Renal cortex interstitium (tissue), 15 donors: ENCODE results near the gene TCF3. TPM values are rescaled to one million over a fixed set of nuclear protein-coding genes. Genes with fewer than 3 reads are reported as not detected.
A peak's percentile ranks its signal among the peaks of the same experiment; 100 is the strongest.
"Not testable (repeated sequence)": the region's sequence is repeated elsewhere in the genome, so short reads cannot be mapped to it uniquely, and the experiment has no call there.

Experiments
- DNase-seq, 11 donors: peaks; one replicate each; pipeline ENCODE4 v3.0.0-alpha.2; 2013; ENCODE audit warnings: low read depth in 9 of 11, low spot score in 4 of 11; ENCODE audit errors: extremely low read depth in 1 of 11
- long read RNA-seq, 16 experiments: transcript quantifications; one replicate each; lab custom pipeline, GENCODE V29; 2026
- polyA plus RNA-seq, 3 donors: library from polyadenylated mRNA; unstranded; fragments of 120-200 nt; gene quantifications; one replicate each; pipeline ENCODE4 v1.2.1, GENCODE V29; 2013; ENCODE audit not compliant: insufficient read length in 3 of 3

The TCF3 gene
- polyA plus RNA-seq: 100 to 1,000 TPM in 2 of 3 donors, 10 to 100 TPM in 1; 90.7 to 131 (median 105) TPM
- long read RNA-seq, donor 1, full-length matches to known transcripts: 4 of 4 reads
- long read RNA-seq, donor 1, partial matches to known transcripts: 0 of 4 reads
- long read RNA-seq, donor 1, other reads (novel, unspliced or antisense): 0 of 4 reads
- long read RNA-seq, donor 2, full-length matches to known transcripts: 6 of 18 reads
- long read RNA-seq, donor 2, partial matches to known transcripts: 12 of 18 reads
- long read RNA-seq, donor 2, other reads (novel, unspliced or antisense): 0 of 18 reads
- long read RNA-seq, donor 3, full-length matches to known transcripts: 13 of 13 reads
- long read RNA-seq, donor 3, partial matches to known transcripts: 0 of 13 reads
- long read RNA-seq, donor 3, other reads (novel, unspliced or antisense): 0 of 13 reads
- long read RNA-seq, donor 4, partial matches to known transcripts: 0 of 1 reads
- long read RNA-seq, donor 4, other reads (novel, unspliced or antisense): 0 of 1 reads
- long read RNA-seq, donor 5: 0 reads
- long read RNA-seq, donor 6, full-length matches to known transcripts: 10 of 10 reads
- long read RNA-seq, donor 6, partial matches to known transcripts: 0 of 10 reads
- long read RNA-seq, donor 6, other reads (novel, unspliced or antisense): 0 of 10 reads
- long read RNA-seq, donor 7, transcript TCF3-210 (9 exons, 986 nt): major isoform, 5 of 6 reads
- long read RNA-seq, donor 7, partial matches to known transcripts: 0 of 6 reads
- long read RNA-seq, donor 7, other reads (novel, unspliced or antisense): 0 of 6 reads
- long read RNA-seq, donor 8: 0 reads
- long read RNA-seq, donor 9, partial matches to known transcripts: 0 of 5 reads
- long read RNA-seq, donor 9, other reads (novel, unspliced or antisense): 0 of 5 reads
- long read RNA-seq, donor 10, transcript TCF3-210 (9 exons, 986 nt): major isoform, 6 of 9 reads
- long read RNA-seq, donor 10, partial matches to known transcripts: 0 of 9 reads
- long read RNA-seq, donor 10, other reads (novel, unspliced or antisense): 0 of 9 reads
- long read RNA-seq, donor 11, partial matches to known transcripts: 0 of 3 reads
- long read RNA-seq, donor 11, other reads (novel, unspliced or antisense): 0 of 3 reads
- long read RNA-seq, donor 12, partial matches to known transcripts: 0 of 3 reads
- long read RNA-seq, donor 12, other reads (novel, unspliced or antisense): 0 of 3 reads
- long read RNA-seq, donor 13: 0 reads
- long read RNA-seq, donor 14, partial matches to known transcripts: 0 of 4 reads
- long read RNA-seq, donor 14, other reads (novel, unspliced or antisense): 0 of 4 reads
- long read RNA-seq, donor 15, full-length matches to known transcripts: 3 of 3 reads
- long read RNA-seq, donor 15, partial matches to known transcripts: 0 of 3 reads
- long read RNA-seq, donor 15, other reads (novel, unspliced or antisense): 0 of 3 reads
- long read RNA-seq, donor 16, full-length matches to known transcripts: 20 of 88 reads
- long read RNA-seq, donor 16, partial matches to known transcripts: 61 of 88 reads
- long read RNA-seq, donor 16, other reads (novel, unspliced or antisense): 7 of 88 reads

DNA sequence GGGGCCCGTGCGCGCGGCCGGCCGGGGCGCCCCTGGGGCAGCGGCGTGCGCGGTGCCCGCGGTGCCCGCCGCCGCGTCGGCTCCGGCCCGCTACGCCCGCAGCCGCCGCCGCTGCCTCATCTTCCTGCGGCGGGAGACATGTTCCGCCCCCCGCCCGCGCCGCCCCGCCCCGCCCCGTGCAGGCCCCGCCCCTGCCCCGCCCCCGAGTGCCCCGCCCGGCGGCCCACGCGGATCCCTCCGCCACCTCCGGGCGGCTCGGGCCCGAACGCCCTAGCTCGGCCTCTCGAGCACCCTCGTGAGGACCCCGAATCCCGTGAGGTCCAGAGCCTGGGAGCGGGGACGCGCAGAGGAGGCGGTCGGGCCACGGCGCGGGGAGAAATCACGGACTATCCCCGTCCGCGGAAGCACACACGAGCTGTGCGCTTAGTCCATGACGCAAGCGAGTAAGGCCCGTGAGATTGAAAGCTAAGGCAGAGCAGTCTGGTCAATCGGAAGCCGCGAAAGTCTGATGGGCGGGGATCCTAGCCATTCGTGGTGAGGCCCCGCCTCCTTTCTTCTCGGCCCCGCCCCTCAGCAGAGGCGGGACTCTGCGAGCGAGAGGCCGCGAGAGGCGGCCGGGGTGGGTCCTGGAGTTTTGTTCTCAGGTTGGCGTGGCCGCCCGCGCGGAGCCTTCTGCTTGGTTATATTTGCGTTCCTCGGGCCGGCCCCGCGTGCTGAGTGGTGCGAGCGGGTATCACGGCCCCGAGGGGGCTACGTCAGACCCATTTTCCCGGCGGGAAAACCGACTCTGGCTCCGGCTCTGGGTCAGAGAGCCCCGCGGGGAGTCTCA lies at the start of gene TCF3:
TSS of gene TCF3 (minus strand) at position 145 of the 829 bp plus-strand sequence. CDS start 2,367 bp downstream, outside the sequence.
- DNase-seq: peak; percentile 95 to 99 (median 98)

GRCh38 chr19:1700733-1701663 lies 48.6 kb upstream of the TCF3 start:
- DNase-seq: no peak

GRCh38 chr19:1699998-1700732 lies 47.8 kb upstream of the TCF3 start:
- no peak for DNase-seq

DNA sequence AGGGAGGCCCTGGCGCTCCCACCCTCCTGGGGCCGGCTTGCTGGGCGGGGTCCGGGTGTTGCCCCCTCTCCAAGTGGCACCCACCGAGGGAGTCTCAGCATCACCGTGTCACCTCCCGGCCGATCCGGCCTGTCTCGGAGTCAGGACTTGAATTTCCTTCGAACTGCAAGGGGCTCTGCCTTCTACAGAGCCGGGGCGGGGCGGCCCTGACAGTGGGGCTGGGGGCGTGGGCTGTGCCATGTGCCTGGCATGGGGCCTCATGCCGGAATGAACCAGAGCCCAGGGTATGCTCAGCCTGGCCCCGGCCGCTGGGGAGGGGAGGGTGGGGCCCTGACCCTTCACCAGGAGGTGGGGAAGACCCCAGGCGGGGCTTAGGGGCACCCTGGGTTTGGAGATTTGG lies 47.0 kb upstream of the TCF3 start:
- DNase-seq: no peak

DNA sequence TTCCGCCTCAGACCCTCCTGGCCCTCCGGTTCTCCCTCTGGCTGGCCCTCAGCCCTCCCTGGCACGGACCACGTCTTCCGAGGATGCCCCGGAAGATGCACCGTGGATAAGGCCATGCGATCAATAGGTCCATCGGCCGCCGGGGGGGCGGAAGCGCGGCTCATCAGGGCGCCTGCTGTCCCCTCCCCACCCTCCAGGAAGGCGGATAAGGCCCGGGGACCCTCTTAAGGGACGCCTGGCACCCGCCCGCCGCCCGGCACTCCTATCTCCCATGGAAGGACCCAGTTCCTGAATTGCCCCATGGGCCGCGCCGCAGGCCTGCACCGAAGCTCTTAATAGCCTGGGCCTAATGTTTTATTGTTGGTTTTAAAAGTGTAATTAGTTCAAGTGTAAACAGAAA lies 46.2 kb upstream of the TCF3 start:
- DNase-seq: no peak

DNA sequence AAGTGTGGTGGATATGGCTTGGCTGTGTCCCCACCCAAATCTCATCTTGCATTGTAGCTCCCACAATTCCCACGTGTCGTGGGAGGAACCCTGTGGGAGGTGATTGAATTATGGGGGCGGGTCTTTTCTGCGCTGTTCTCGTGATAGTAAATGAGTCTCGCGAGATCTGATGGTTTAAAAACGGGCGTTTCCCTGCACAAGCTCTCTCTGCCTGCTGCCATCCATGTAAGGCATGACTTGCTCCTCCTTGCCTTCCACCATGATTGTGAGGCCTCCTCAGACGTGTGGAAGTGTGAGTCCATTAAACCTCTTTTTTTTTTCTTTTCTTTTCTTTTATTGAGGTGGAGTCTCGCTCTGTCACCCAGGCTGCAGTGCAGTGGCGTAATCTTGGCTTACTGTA lies 43.1 kb upstream of the TCF3 start:
- DNase-seq: not testable (repeated sequence)

DNA sequence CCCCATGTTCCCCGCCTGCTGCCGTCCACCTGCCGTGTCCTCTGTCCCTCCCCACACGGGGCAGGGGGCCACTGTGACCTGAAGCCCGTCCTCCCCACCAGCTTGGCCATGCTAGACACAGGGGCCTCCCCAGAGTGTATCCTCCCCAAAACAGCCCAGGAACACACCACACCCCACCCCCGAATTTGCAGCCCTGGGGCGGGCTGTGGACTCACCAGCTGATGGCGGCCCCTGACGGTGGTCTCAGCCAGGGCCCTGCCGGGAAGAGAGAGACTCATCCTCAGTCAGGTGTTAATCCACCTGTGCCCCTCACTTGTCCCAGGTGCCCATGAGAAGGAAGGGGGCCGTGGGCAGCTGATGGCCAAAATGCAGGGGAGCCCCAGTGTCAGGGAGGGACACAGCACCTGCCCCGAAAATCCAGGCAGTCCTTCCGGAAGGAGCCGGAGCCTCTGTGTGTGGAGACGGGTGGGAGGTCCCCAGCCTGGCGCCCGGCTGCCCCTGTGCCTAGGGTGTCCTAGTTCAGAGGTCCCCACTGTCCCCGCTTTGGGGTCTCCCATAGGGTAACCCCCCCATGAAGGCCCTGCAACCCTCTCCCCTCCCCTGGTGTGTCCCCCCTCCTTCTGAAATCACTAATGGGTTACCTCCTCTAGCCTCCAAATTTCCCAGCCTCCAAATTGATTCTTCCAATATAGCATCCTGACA lies 39.3 kb upstream of the TCF3 start:
- no peak for DNase-seq

DNA sequence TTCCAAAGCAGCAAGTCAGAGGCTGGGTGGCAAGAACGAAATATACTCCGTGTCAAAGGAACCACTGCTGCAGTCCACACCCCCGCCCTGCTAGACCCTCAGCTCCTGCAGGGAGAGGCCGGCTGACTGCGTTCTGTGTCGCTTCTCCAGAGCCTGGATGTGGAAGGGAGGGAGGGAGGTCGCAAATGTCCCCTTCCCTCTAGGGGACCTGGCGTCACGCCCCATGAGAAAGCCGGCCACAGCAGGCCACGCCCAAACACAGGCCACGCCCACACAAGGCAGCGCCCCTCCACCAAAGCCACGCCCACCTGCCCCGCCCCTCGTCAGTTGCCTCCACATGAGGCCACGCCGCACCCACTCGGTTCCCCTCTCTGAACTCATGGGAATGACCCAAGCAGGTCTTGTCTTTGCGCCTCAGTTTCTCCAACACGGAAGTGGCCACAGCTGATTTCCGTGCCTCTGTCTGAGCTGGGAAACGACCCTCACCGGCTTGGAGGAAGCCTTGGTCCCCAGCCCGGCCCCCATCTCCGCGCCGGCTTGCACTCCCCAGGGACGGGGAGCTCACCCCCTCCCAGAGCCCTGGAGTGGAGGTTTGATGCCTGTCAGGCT lies 38.4 kb upstream of the TCF3 start:
- DNase-seq: no peak

- DNase-seq: not testable (repeated sequence)
Observed at GRCh38 chr19:1685785-1686184, 33.4 kb upstream of the TCF3 start.

- DNase-seq: no peak
Observed at GRCh38 chr19:1685046-1685445, 32.6 kb upstream of the TCF3 start.

GRCh38 chr19:1684573-1684912 lies 32.1 kb upstream of the TCF3 start:
- DNase-seq: no peak

DNA sequence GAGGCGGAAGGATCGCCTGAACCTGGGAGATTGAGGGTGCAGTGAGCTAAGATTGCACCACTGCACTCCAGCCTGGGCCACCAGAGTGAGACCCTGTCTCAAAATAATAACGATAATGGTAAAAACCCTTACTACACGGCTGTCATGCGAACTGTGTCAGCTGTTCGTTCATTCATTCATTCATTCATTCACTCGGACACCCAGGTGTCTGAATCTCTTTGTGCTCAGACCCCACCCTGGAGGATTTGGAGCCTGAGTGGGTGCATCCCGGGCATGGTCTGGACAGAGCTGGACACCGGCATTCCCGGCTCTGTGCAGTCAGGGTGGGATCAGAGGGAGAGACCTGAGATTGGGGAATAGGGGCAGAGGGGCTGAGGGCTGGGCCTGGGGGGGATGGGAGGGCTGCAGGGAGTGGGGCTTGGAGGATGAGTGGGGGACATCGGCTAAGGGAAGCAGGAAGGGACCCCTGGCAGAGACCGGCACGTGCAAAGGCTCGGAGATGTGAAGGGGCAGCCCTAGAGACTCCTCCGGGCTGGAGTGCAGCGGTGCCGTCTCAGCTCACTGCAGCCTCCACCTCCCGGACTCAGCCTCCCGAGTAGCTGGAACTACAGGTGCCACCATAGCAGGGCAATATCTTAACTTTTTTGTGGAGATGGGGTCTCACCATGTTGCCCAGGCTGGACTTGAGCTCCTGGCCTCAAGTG lies 31.6 kb upstream of the TCF3 start:
- no peak for DNase-seq

DNA sequence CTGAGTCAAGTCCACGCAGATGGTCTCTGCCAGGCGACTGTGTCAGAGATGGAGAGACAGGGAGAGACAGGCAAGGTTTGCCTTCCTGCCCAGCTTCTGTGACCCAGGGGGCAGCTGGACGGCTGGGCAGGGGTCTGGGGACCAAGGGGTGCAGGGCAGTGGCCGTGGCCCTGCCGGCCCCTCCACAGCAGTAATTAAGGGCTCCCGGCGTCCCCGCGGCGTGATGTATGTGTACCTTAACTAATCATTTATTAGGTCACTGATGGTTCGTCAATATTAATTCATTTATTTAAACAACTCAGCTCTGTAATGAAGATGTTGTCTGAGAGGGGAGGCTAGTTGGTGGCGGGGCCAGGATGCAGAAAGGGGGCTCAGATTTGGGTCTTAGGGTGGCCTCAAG lies 28.6 kb upstream of the TCF3 start:
- no peak for DNase-seq

DNA sequence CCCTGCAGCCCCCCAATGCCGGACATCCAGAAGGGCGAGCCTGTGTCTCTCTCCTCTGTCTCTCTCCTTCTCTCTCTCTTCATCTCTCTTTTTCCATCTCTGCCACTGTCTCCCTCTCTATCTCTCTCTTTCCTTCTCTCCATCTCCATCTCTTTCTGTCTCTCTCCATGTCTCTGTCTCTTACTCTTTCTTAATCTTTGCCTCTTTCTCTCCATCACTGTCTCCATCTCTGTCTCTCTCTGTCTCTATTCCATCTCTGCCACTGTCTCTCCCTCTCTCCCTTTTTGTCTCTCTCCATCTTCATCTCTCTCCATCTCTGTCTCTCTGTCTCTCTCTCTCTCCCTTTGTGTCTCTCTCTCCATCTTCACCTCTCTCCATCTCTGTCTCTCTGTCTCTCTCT lies 25.7 kb upstream of the TCF3 start:
- DNase-seq: no peak
